ENCODE results near the gene ABCC1.

The ABCC1 gene

GRCh38 chr16:16162591-16162990 lies 213.2 kb downstream of the ABCC1 start:
- no peak overlapping the region for H3K27ac ChIP-seq (ENCODE audit: low read depth, low read length)
- H3K9me3 ChIP-seq (ENCODE audit: control insufficient read depth, insufficient read depth, low read length) = peaks cover 18% of the 10 kb centered on the region

GRCh38 chr16:16163109-16163508 lies 213.7 kb downstream of the ABCC1 start:
- H3K36me3 ChIP-seq (ENCODE audit: control insufficient read depth, insufficient read depth, low read length) = no peaks in the 10 kb centered on the region
- no peaks in the 10 kb centered on the region for H3K27me3 ChIP-seq (ENCODE audit: control insufficient read depth, insufficient read depth, low read length)
- H3K9ac ChIP-seq (ENCODE audit: low read depth, low read length) = no peak overlapping the region
- no peaks in the 10 kb centered on the region for H3K4me1 ChIP-seq (ENCODE audit: control insufficient read depth, insufficient read depth, low read length)
- peaks cover 16% of the 10 kb centered on the region for H3K9me3 ChIP-seq (ENCODE audit: control insufficient read depth, insufficient read depth, low read length)
- H3K27ac ChIP-seq (ENCODE audit: low read depth, low read length) = no peak overlapping the region
- no peak overlapping the region for H3K4me3 ChIP-seq (ENCODE audit: low read depth, low read length)

More at GRCh38 chr16:16162591-16162990, 213.2 kb downstream of the ABCC1 start:
- no peaks in the 10 kb centered on the region for H3K27me3 ChIP-seq (ENCODE audit: control insufficient read depth, insufficient read depth, low read length)
- no peak overlapping the region for H3K9ac ChIP-seq (ENCODE audit: low read depth, low read length)
- no peaks in the 10 kb centered on the region for H3K36me3 ChIP-seq (ENCODE audit: control insufficient read depth, insufficient read depth, low read length)
- H3K4me3 ChIP-seq (ENCODE audit: low read depth, low read length) = no peak overlapping the region
- no peaks in the 10 kb centered on the region for H3K4me1 ChIP-seq (ENCODE audit: control insufficient read depth, insufficient read depth, low read length)

- Histone ChIP-seq H3K9me3 (ENCODE audit: control insufficient read depth, insufficient read depth, low read length) (peaks cover 11% of the 10 kb centered on the region), H3K27me3 (ENCODE audit: control insufficient read depth, insufficient read depth, low read length) (no peaks in the 10 kb centered on the region), H3K27ac (ENCODE audit: low read depth, low read length) (no peak overlapping the region), H3K36me3 (ENCODE audit: control insufficient read depth, insufficient read depth, low read length) (no peaks in the 10 kb centered on the region), H3K4me3 (ENCODE audit: low read depth, low read length) (no peak overlapping the region), H3K4me1 (ENCODE audit: control insufficient read depth, insufficient read depth, low read length) (no peaks in the 10 kb centered on the region), H3K9ac (ENCODE audit: low read depth, low read length) (no peak overlapping the region)
These were observed 214.2 kb downstream of the ABCC1 start for GRCh38 chr16:16163571-16163970.

DNA sequence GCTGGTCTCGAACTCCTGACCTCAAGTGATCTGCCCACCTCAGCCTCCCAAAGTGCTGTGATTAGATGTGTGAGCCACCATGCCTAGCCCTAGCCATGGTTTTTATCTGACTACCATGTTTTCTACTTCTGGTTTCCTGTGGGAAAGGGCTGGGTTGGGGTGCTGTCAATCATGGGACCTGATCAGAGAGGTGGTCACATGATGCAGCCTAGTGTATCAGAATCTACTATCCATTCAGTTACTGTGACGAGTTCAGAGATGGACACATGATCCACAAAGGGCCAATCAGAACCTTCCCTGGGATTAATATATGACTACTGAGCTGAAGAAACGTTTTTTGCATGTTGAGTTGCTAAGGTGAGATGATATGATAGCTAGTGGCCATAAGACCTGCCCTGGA lies 214.8 kb downstream of the ABCC1 start:
- Histone ChIP-seq H3K27me3 (ENCODE audit: control insufficient read depth, insufficient read depth, low read length) (no peaks in the 10 kb centered on the region), H3K9ac (ENCODE audit: low read depth, low read length) (no peak overlapping the region), H3K4me3 (ENCODE audit: low read depth, low read length) (no peak overlapping the region), H3K4me1 (ENCODE audit: control insufficient read depth, insufficient read depth, low read length) (no peaks in the 10 kb centered on the region), H3K9me3 (ENCODE audit: control insufficient read depth, insufficient read depth, low read length) (peaks cover 5% of the 10 kb centered on the region), H3K27ac (ENCODE audit: low read depth, low read length) (no peak overlapping the region), H3K36me3 (ENCODE audit: control insufficient read depth, insufficient read depth, low read length) (no peaks in the 10 kb centered on the region)

DNA sequence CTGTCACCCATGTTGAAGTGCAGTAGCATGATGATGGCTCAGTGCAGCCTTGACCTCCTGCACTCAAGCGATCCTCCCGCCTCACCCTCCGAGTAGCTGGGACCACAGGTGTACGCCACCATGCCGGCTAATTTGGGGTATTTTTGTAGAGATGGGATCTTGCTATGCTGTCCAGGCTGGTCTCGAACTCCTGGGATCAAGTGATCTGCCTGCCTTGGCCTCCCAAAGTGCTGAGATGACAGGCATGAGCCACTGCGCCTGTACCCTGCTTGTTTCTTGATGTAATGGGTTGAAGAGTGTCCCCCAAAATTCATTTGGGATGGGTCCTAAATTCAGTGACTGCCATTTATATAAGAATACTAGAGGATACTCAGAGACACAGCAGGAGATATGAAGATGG lies 216.7 kb downstream of the ABCC1 start:
- H3K27ac ChIP-seq (ENCODE audit: low read depth, low read length) = no peak overlapping the region
- H3K9me3 ChIP-seq (ENCODE audit: control insufficient read depth, insufficient read depth, low read length) = no peaks in the 10 kb centered on the region
- H3K36me3 ChIP-seq (ENCODE audit: control insufficient read depth, insufficient read depth, low read length) = no peaks in the 10 kb centered on the region
- no peak overlapping the region for H3K4me3 ChIP-seq (ENCODE audit: low read depth, low read length)
- no peak overlapping the region for H3K9ac ChIP-seq (ENCODE audit: low read depth, low read length)
- no peaks in the 10 kb centered on the region for H3K4me1 ChIP-seq (ENCODE audit: control insufficient read depth, insufficient read depth, low read length)
- no peaks in the 10 kb centered on the region for H3K27me3 ChIP-seq (ENCODE audit: control insufficient read depth, insufficient read depth, low read length)

GRCh38 chr16:16166949-16167348 lies 217.5 kb downstream of the ABCC1 start:
- Histone ChIP-seq H3K27me3 (ENCODE audit: control insufficient read depth, insufficient read depth, low read length) (no peaks in the 10 kb centered on the region), H3K36me3 (ENCODE audit: control insufficient read depth, insufficient read depth, low read length) (no peaks in the 10 kb centered on the region)

DNA sequence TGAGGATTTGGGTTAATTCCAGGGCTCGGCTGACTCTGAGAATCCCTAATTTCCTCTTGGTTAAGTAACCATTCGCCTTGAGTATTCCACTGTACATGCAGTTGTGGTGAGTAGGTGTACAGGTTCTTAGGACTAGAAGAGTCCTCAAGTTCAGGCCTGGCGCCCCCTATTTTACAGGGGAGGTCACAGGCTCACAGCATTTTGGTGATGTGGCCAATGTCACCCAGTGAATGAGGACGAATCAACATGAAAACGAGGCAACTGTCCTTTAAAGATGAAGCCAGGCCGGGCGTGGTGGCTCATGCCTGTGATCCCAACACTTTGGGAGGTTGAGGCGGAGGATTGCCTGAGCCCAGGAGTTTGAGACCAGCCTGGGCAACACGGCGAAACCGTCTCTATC lies 218.5 kb downstream of the ABCC1 start:
- Histone ChIP-seq H3K4me1 (ENCODE audit: control insufficient read depth, insufficient read depth, low read length) (no peaks in the 10 kb centered on the region), H3K4me3 (ENCODE audit: low read depth, low read length) (no peak overlapping the region), H3K27ac (ENCODE audit: low read depth, low read length) (no peak overlapping the region), H3K9me3 (ENCODE audit: control insufficient read depth, insufficient read depth, low read length) (no peaks in the 10 kb centered on the region), H3K9ac (ENCODE audit: low read depth, low read length) (no peak overlapping the region), H3K36me3 (ENCODE audit: control insufficient read depth, insufficient read depth, low read length) (no peaks in the 10 kb centered on the region), H3K27me3 (ENCODE audit: control insufficient read depth, insufficient read depth, low read length) (no peaks in the 10 kb centered on the region)

More at GRCh38 chr16:16166949-16167348, 217.5 kb downstream of the ABCC1 start:
- Histone ChIP-seq H3K4me3 (ENCODE audit: low read depth, low read length) (no peak overlapping the region), H3K27ac (ENCODE audit: low read depth, low read length) (no peak overlapping the region), H3K4me1 (ENCODE audit: control insufficient read depth, insufficient read depth, low read length) (no peaks in the 10 kb centered on the region), H3K9me3 (ENCODE audit: control insufficient read depth, insufficient read depth, low read length) (no peaks in the 10 kb centered on the region), H3K9ac (ENCODE audit: low read depth, low read length) (no peak overlapping the region)

DNA sequence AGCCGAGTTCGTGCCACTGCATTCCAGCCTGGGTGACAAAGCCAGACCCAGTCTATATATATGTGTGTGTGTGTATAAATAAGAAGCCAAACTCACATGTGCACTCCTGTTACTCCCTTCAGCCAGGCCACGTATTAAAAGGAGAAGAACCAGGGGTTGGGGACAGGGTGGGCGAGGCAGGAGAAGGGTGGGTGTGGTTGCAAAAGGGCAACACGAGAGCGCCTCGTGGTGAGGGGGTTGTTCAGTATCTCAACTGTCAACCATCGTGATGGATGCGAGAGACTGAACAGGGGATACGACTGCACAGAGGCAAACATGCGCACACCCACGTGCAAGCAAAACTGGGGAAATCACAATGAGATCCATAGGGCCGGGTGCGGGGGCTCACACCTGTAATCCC lies 219.0 kb downstream of the ABCC1 start:
- Histone ChIP-seq H3K4me3 (ENCODE audit: low read depth, low read length) (no peak overlapping the region), H3K36me3 (ENCODE audit: control insufficient read depth, insufficient read depth, low read length) (no peaks in the 10 kb centered on the region), H3K9me3 (ENCODE audit: control insufficient read depth, insufficient read depth, low read length) (no peaks in the 10 kb centered on the region), H3K4me1 (ENCODE audit: control insufficient read depth, insufficient read depth, low read length) (no peaks in the 10 kb centered on the region), H3K27me3 (ENCODE audit: control insufficient read depth, insufficient read depth, low read length) (no peaks in the 10 kb centered on the region), H3K9ac (ENCODE audit: low read depth, low read length) (no peak overlapping the region), H3K27ac (ENCODE audit: low read depth, low read length) (no peak overlapping the region)

DNA sequence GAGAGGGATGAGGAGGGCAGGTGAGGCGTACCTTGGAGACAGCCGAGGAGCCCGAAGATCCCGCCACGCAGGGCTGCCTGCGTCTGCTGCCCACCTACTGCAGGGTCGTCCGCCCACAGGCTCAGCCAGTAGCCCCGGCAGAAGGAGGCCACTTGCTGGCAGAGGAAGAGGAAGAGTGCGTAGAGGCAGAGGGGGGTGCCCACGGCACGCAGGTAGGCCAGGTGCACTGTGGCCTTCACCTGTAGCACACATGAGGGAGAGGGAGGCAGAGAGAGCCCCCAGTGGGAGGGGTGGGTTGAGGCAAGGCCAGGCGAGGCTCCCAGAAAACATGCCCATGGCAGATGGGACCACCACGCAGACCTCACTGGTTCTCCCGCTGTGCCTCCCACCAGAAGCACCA lies 220.2 kb downstream of the ABCC1 start:
- Histone ChIP-seq H3K4me3 (ENCODE audit: low read depth, low read length) (no peak overlapping the region), H3K36me3 (ENCODE audit: control insufficient read depth, insufficient read depth, low read length) (no peaks in the 10 kb centered on the region), H3K9me3 (ENCODE audit: control insufficient read depth, insufficient read depth, low read length) (no peaks in the 10 kb centered on the region), H3K27me3 (ENCODE audit: control insufficient read depth, insufficient read depth, low read length) (no peaks in the 10 kb centered on the region), H3K27ac (ENCODE audit: low read depth, low read length) (no peak overlapping the region), H3K9ac (ENCODE audit: low read depth, low read length) (no peak overlapping the region), H3K4me1 (ENCODE audit: control insufficient read depth, insufficient read depth, low read length) (no peaks in the 10 kb centered on the region)

DNA sequence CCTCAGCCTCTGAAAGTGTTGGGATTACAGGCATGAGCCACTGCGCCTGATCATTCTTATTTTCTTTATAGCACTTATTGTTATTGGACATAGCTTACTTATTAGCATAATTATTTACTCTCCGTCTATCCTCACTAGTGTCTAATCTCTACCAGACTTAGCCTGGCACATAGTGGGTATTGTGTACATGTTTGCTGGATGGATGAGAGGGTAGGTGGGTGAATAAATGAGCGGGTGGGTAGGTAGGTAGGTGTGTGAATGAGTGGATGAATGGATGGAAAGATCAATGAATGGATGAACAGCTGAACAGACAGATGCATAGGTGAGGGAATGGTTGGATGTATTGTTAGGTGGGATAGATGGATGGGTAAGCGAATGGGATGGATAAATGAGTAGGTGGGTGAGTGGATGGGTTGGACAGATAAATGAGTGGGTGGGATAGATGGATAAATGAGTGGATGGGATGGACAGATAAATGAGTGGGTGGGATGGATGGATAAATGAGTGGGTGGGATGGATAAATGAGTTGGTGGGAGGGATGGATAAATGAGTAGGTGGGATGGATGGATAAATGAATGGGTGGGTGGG lies 222.0 kb downstream of the ABCC1 start:
- H3K27ac ChIP-seq (ENCODE audit: low read depth, low read length) = no peak overlapping the region
- H3K4me1 ChIP-seq (ENCODE audit: control insufficient read depth, insufficient read depth, low read length) = no peaks in the 10 kb centered on the region
- no peaks in the 10 kb centered on the region for H3K9me3 ChIP-seq (ENCODE audit: control insufficient read depth, insufficient read depth, low read length)
- H3K9ac ChIP-seq (ENCODE audit: low read depth, low read length) = no peak overlapping the region
- H3K27me3 ChIP-seq (ENCODE audit: control insufficient read depth, insufficient read depth, low read length) = no peaks in the 10 kb centered on the region
- no peak overlapping the region for H3K4me3 ChIP-seq (ENCODE audit: low read depth, low read length)
- H3K36me3 ChIP-seq (ENCODE audit: control insufficient read depth, insufficient read depth, low read length) = no peaks in the 10 kb centered on the region

GRCh38 chr16:16172991-16173390 lies 223.6 kb downstream of the ABCC1 start:
- Histone ChIP-seq H3K9me3 (ENCODE audit: control insufficient read depth, insufficient read depth, low read length) (no peaks in the 10 kb centered on the region), H3K27ac (ENCODE audit: low read depth, low read length) (no peak overlapping the region), H3K4me1 (ENCODE audit: control insufficient read depth, insufficient read depth, low read length) (no peaks in the 10 kb centered on the region), H3K36me3 (ENCODE audit: control insufficient read depth, insufficient read depth, low read length) (no peaks in the 10 kb centered on the region), H3K27me3 (ENCODE audit: control insufficient read depth, insufficient read depth, low read length) (no peaks in the 10 kb centered on the region), H3K4me3 (ENCODE audit: low read depth, low read length) (no peak overlapping the region), H3K9ac (ENCODE audit: low read depth, low read length) (no peak overlapping the region)

DNA sequence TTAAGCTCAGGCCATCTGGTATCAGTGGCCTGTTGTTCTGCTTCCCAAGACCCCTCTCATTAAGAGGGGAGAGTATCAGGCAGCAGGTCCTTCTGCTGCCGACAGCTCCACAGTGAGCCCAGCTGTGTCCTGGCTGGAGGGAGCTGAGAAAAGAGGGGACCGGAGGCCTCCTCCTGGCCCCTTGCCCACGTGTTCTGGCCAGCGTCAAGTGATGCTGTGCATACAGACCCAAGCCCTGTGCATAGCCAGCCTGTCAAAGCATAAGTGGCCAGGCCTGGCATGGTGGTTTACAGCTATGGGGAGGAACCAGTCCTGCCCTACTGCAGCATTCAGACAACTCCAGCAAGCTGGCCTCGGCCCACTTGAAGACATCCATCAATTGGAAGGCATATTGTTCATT lies 225.9 kb downstream of the ABCC1 start:
- Histone ChIP-seq H3K4me1 (ENCODE audit: control insufficient read depth, insufficient read depth, low read length) (no peaks in the 10 kb centered on the region), H3K9me3 (ENCODE audit: control insufficient read depth, insufficient read depth, low read length) (no peaks in the 10 kb centered on the region), H3K27me3 (ENCODE audit: control insufficient read depth, insufficient read depth, low read length) (no peaks in the 10 kb centered on the region), H3K36me3 (ENCODE audit: control insufficient read depth, insufficient read depth, low read length) (no peaks in the 10 kb centered on the region), H3K4me3 (ENCODE audit: low read depth, low read length) (no peak overlapping the region), H3K9ac (ENCODE audit: low read depth, low read length) (no peak overlapping the region), H3K27ac (ENCODE audit: low read depth, low read length) (no peak overlapping the region)

Measured in HUES48 (cell line).